BJ (cell line): ENCODE results near the gene PTPRU. TPM values are rescaled to one million over a fixed set of nuclear protein-coding genes. Genes with fewer than 3 reads are reported as not detected.

Experiments used
- CTCF ChIA-PET: fragments of 350-600 bp; formaldehyde crosslinking; extraction: SDS; loops from one replicate; lab custom pipeline; 2021; ENCODE audit warnings: antibody characterized with exemption, inconsistent platforms; lab: Yijun Ruan, JAX
- POLR2A ChIA-PET: fragments of 300-600 bp; sonication (Branson Sonifier 250); formaldehyde crosslinking; extraction: SDS; loops from one replicate; lab custom pipeline; 2021; ENCODE audit warnings: antibody characterized with exemption; lab: Charles Lee
- DNase-seq: peaks from one replicate; pipeline ENCODE4 v3.0.0-alpha.2; 2011; ENCODE audit warnings: low read depth
- H3K27me3 ChIP-seq: 2 replicates; pipeline ENCODE4 v1.6.0; 2011; ENCODE audit warnings: low read length; ENCODE audit not compliant: control insufficient read depth, insufficient read depth
- H3K36me3 ChIP-seq: 2 replicates; pipeline ENCODE4 v1.5.1; 2011; ENCODE audit warnings: low read length; ENCODE audit not compliant: control insufficient read depth, insufficient read depth
- H3K4me3 ChIP-seq: 2 replicates; pipeline ENCODE4 v1.5.1; 2011; ENCODE audit warnings: low read depth, mild to moderate bottlenecking, control low read depth, low read length
- polyA plus RNA-seq: library from polyadenylated mRNA; depleted of rRNA; stranded (reverse); fragments of >200 nt; gene quantifications from 2 replicates; pipeline ENCODE4 v1.2.3, GENCODE V29; 2011
- TF ChIP-seq, protein P1 (sequence below): IDR thresholded peaks from 2 replicates; pipeline ENCODE4 v1.5.1; 2011; ENCODE audit warnings: low read depth, mild to moderate bottlenecking, control low read depth, inconsistent platforms, low read length, moderate library complexity; ENCODE audit not compliant: insufficient read depth

Gene PTPRU
- polyA plus RNA-seq, 1 experiment = 19.8 TPM

- ChIA-PET CTCF (interaction anchor here (0.6 to 2.5 kb wide), 6 partner anchors 83 to 1469 kb away, joined by 3 to 11 read pairs (median 3); no protein-coding TSS in a partner anchor), POLR2A (no interaction called here)
- Histone ChIP-seq H3K4me3 (peak overlapping the region; percentile 53), H3K27me3 (no peaks in the 10 kb centered on the region), H3K36me3 (no peaks in the 10 kb centered on the region)
- no peak for DNase-seq
- TF ChIP-seq, protein P1, sequence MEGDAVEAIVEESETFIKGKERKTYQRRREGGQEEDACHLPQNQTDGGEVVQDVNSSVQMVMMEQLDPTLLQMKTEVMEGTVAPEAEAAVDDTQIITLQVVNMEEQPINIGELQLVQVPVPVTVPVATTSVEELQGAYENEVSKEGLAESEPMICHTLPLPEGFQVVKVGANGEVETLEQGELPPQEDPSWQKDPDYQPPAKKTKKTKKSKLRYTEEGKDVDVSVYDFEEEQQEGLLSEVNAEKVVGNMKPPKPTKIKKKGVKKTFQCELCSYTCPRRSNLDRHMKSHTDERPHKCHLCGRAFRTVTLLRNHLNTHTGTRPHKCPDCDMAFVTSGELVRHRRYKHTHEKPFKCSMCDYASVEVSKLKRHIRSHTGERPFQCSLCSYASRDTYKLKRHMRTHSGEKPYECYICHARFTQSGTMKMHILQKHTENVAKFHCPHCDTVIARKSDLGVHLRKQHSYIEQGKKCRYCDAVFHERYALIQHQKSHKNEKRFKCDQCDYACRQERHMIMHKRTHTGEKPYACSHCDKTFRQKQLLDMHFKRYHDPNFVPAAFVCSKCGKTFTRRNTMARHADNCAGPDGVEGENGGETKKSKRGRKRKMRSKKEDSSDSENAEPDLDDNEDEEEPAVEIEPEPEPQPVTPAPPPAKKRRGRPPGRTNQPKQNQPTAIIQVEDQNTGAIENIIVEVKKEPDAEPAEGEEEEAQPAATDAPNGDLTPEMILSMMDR = no peak
Measured at GRCh38 chr1:29238620-29239002, 2.3 kb downstream of the PTPRU start.

- no peaks in the 10 kb centered on the region for H3K36me3 ChIP-seq
- TF ChIP-seq, protein P1 = no peak
- ChIA-PET CTCF (interaction anchor here (0.6 to 2.5 kb wide), 11 partner anchors 19 to 1469 kb away, joined by 3 to 11 read pairs (median 3); no protein-coding TSS in a partner anchor), POLR2A (no interaction called here)
- peak; percentile 42 for DNase-seq
- H3K4me3 ChIP-seq = no peak overlapping the region
- no peaks in the 10 kb centered on the region for H3K27me3 ChIP-seq
Measured at GRCh38 chr1:29239142-29239541, 2.8 kb downstream of the PTPRU start.

- Histone ChIP-seq H3K4me3 (no peak overlapping the region), H3K36me3 (no peaks in the 10 kb centered on the region), H3K27me3 (no peaks in the 10 kb centered on the region)
- no peak for DNase-seq
- POLR2A ChIA-PET = no interaction called here
- CTCF ChIA-PET = interaction anchor here (0.7 to 1.9 kb wide), 9 partner anchors 9 to 846 kb away, joined by 3 to 11 read pairs (median 3); no protein-coding TSS in a partner anchor
- TF ChIP-seq, protein P1 = peak; percentile 23; the same call in 1 of the 2 replicates
Measured at GRCh38 chr1:29240400-29240837, 4.1 kb downstream of the PTPRU start.

DNA sequence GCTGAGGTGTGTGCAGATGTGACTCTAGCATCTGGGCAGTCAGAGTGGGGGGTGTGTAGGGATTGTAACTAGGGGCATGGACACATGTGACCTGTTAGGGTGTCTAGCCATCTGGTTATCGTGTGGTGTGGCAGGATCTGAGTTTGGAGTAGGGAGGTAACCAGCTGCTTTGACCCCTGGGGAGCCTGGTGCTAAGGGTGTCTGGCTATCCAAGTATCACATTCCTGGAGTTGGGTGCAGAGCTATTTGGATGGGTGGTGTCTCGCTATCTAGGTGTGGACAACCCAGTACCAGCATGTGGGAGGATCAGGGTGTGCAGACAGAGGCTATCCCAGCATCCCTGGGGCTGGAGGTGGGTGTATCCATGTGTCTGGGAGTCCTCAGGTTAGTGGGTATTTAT, 4.7 kb downstream of the PTPRU start:
- Histone ChIP-seq H3K4me3 (no peak overlapping the region), H3K27me3 (no peaks in the 10 kb centered on the region), H3K36me3 (no peaks in the 10 kb centered on the region)
- TF ChIP-seq, protein P1 = no peak
- ChIA-PET POLR2A (no interaction called here), CTCF (interaction anchor here (0.7 to 1.9 kb wide), 6 partner anchors 8 to 846 kb away, joined by 3 to 11 read pairs (median 3); no protein-coding TSS in a partner anchor)
- DNase-seq = no peak

DNA sequence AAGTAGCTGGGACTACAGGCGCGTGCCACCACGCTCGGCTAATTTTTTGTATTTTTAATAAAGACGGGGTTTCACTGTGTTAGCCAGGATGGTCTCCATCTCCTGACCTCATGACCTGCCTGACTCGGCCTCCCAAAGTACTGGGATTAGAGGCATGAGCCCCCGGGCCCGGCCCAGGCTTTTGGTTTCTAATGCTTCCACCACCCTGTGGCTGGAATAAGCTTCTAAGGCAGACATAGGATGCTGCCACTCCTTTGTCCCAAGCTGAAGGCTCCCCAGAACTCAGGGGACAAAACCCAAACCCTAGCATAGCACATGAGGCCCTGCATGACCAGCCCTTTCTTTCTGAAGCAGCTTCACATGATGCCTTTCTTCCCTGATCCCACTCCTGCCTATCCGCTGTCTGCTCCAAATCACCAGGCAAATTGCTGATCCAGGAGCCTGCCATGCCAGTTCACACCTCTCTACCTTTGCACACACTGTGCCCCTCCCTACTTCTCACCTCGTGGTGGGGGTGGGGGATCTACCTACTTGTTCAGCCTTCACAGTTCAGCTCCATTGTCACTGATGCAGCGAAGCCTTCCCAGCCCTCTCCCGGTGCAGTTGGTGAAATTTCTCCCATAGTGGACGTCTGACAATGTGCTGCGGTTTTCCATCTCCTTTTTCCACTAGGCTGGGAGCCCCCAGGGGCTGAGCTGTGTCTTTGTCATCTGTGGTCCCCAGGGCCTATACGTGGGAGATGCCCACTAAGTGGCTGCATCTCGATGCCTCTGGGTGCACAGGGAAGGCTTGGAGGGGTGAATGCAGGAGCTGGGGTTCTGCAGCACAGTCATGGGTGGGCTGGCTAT, 6.9 kb downstream of the PTPRU start:
- POLR2A ChIA-PET = no interaction called here

More for the DNA sequence above, 6.9 kb downstream of the PTPRU start:
- TF ChIP-seq, protein P1 = no peak
- CTCF ChIA-PET = interaction anchor here (1.1 to 1.5 kb wide), 3 partner anchors 12 to 1137 kb away, joined by 3 to 10 read pairs (median 3); no protein-coding TSS in a partner anchor
- Histone ChIP-seq H3K36me3 (no peaks in the 10 kb centered on the region; the same call in 1 of the 2 replicates), H3K27me3 (no peaks in the 10 kb centered on the region), H3K4me3 (no peak overlapping the region)
- no peak for DNase-seq
